NCI-H69 (cell line): Measurements from ENCODE around the gene DPAGT1.
A peak's percentile ranks its signal among the peaks of the same experiment; 100 is the strongest.

Source experiments
- DNase-seq: peaks from one replicate; lab custom pipeline; 2025; lab: John Stamatoyannopoulos, UW

The DPAGT1 gene

GRCh38 chr11:119057000-119057769 lies 44.5 kb downstream of the DPAGT1 start, which contains the start of gene HYOU1:
HYOU1 (minus strand) TSS chr11:119057205; CDS start chr11:119056160, 1,045 bp downstream.
- DNase-seq, result peak; percentile 99

- peak; percentile 86 for DNase-seq
Measured at GRCh38 chr11:119056421-119056999, 45.1 kb downstream of the DPAGT1 start.

- DNase-seq, result no peak
Measured at GRCh38 chr11:119055901-119056300, 45.8 kb downstream of the DPAGT1 start.

- no peak for DNase-seq
Measured at GRCh38 chr11:119054418-119054817, 47.2 kb downstream of the DPAGT1 start.

GRCh38 chr11:119052163-119052814 lies 49.4 kb downstream of the DPAGT1 start:
- DNase-seq, result no peak

- no peak for DNase-seq
Measured at GRCh38 chr11:119051440-119052162, 50.1 kb downstream of the DPAGT1 start.

- DNase-seq, result no peak
Measured at GRCh38 chr11:119049081-119049480, 52.6 kb downstream of the DPAGT1 start.

GRCh38 chr11:119048644-119049043 lies 53.0 kb downstream of the DPAGT1 start:
- no peak for DNase-seq

- DNase-seq, result no peak
Measured at GRCh38 chr11:119047205-119047604, 54.4 kb downstream of the DPAGT1 start.
